Natural killer cell (primary cell): ENCODE results near the gene BPHL. TPM values are rescaled to one million over a fixed set of nuclear protein-coding genes. Genes with fewer than 3 reads are reported as not detected.

Experiments used
- ATAC-seq, 3 donors: fragments of 150-1000 bp in 2 of 3; fragments of 200-7000 bp in 1 of 3; cut with Tn5 transposase; 1 replicate in 1 of 3; 2 replicates in 2 of 3; pipeline ENCODE4 v1.10.0; 2021; ENCODE audit warnings: mild to moderate bottlenecking in 2 of 3, moderate library complexity in 2 of 3
- DNase-seq, 2 donors: peaks; one replicate each; pipeline versions ENCODE4 v3.0.0 to v3.0.0-alpha.2; 2013 to 2021; ENCODE audit warnings: mixed read lengths in 1 of 2
- H3K27ac ChIP-seq: one replicate; pipeline ENCODE4 v1.5.1; 2013; ENCODE audit warnings: mild to moderate bottlenecking, low read length
- H3K27me3 ChIP-seq: one replicate; pipeline ENCODE4 v1.6.1; 2013; ENCODE audit warnings: low read length; ENCODE audit not compliant: control insufficient read depth, insufficient read depth
- H3K36me3 ChIP-seq: one replicate; pipeline ENCODE4 v1.6.1; 2013; ENCODE audit warnings: low read length; ENCODE audit not compliant: control insufficient read depth, insufficient read depth
- H3K4me1 ChIP-seq: one replicate; pipeline ENCODE4 v1.6.1; 2013; ENCODE audit warnings: low read length; ENCODE audit not compliant: control insufficient read depth, insufficient read depth
- H3K4me3 ChIP-seq: one replicate; pipeline ENCODE4 v1.5.1; 2013; ENCODE audit warnings: low read length
- H3K9me3 ChIP-seq: one replicate; pipeline ENCODE4 v1.6.1; 2013; ENCODE audit warnings: low read length; ENCODE audit not compliant: control insufficient read depth, insufficient read depth
- H3K27ac Mint-ChIP-seq, 2 donors: one replicate each; pipeline ENCODE4 v1.8.0; 2022; ENCODE audit warnings: mild to moderate bottlenecking in 2 of 2, mixed read lengths in 2 of 2, moderate library complexity in 1 of 2
- H3K27me3 Mint-ChIP-seq, 2 donors: one replicate each; pipeline ENCODE4 v1.8.0; 2022; ENCODE audit warnings: low read depth in 2 of 2, mixed read lengths in 2 of 2
- H3K36me3 Mint-ChIP-seq: one replicate; pipeline ENCODE4 v1.8.0; 2022; ENCODE audit warnings: mixed read lengths
- H3K4me1 Mint-ChIP-seq, 2 donors: one replicate each; pipeline ENCODE4 v1.8.0; 2022; ENCODE audit warnings: mixed read lengths in 2 of 2
- H3K4me3 Mint-ChIP-seq: one replicate; pipeline ENCODE4 v1.8.0; 2022; ENCODE audit warnings: mild to moderate bottlenecking, moderate library complexity, mixed read lengths
- H3K9me3 Mint-ChIP-seq, 2 donors: one replicate each; pipeline ENCODE4 v1.8.0; 2022; ENCODE audit warnings: mixed read lengths in 2 of 2
- CTCF ChIP-seq: fragments of 200-600 bp; IDR thresholded peaks from one replicate; pipeline ENCODE4 v1.8.0; 2022; ENCODE audit warnings: antibody characterized with exemption
- WGBS: methylation state at CpG from one replicate; pipeline ENCODE4 v1.1.7; 2013; ENCODE audit warnings: missing lambda C conversion rate; ENCODE audit not compliant: insufficient coverage; 5-methylcytosine and 5-hydroxymethylcytosine counted together
- intact Hi-C: fragments of 100-400 bp; cut with micrococcal nuclease; formaldehyde crosslinking; loops from one replicate; pipeline ENCODE4 v1.14.2; 2022
- total RNA-seq, 4 donors: library from RNA; stranded (reverse); fragments of 120-200 nt in 1 of 4; gene quantifications; one replicate each; pipeline versions ENCODE4 v1.2.3 to v1.2.4, GENCODE V29; 2013 to 2022

BPHL gene
- total RNA-seq, 3 donors from 2014 or later (not counting 1 experiment from before 2014, with no cell fraction given) = 2.9 to 5.9 (median 5.7) TPM

GRCh38 chr6:3194535-3195419 lies 76.3 kb downstream of the BPHL start:
- no peak for TF ChIP-seq CTCF
- H3K27ac ChIP-seq = no peak overlapping the region
- no peaks in the 10 kb centered on the region for H3K4me1 ChIP-seq
- no peak for DNase-seq
- Mint-ChIP-seq H3K27me3 (peaks cover 12 to 14% of the 10 kb centered on the region in 2 donors), H3K9me3 (no peaks in the 10 kb centered on the region), H3K36me3 (no peaks in the 10 kb centered on the region), H3K27ac (no peak overlapping the region), H3K4me3 (no peak overlapping the region), H3K4me1 (no peaks in the 10 kb centered on the region)
- no peak for ATAC-seq
- H3K9me3 ChIP-seq = no peaks in the 10 kb centered on the region
- intact Hi-C loops = no loop called here
- H3K27me3 ChIP-seq = peaks cover 3% of the 10 kb centered on the region
- WGBS = 80% methylated on average over 19 of the region's 19 CpGs
- no peak overlapping the region for H3K4me3 ChIP-seq
- H3K36me3 ChIP-seq = no peaks in the 10 kb centered on the region

- 77% methylated on average over 5 of the region's 5 CpGs for WGBS
- Histone ChIP-seq H3K4me3 (no peak overlapping the region), H3K9me3 (no peaks in the 10 kb centered on the region), H3K4me1 (no peaks in the 10 kb centered on the region), H3K27me3 (peaks cover 3% of the 10 kb centered on the region), H3K27ac (no peak overlapping the region), H3K36me3 (no peaks in the 10 kb centered on the region)
- ATAC-seq = no peak
- Mint-ChIP-seq H3K9me3 (no peaks in the 10 kb centered on the region), H3K27ac (no peak overlapping the region), H3K36me3 (no peaks in the 10 kb centered on the region), H3K27me3 (peaks cover 13 to 14% of the 10 kb centered on the region in 2 donors), H3K4me1 (no peaks in the 10 kb centered on the region), H3K4me3 (no peak overlapping the region)
- intact Hi-C loops = no loop called here
- no peak for TF ChIP-seq CTCF
- DNase-seq = no peak
Observed at GRCh38 chr6:3195420-3195694, 76.8 kb downstream of the BPHL start.

- DNase-seq = peak in 1 of 2 donors; percentile 20
- H3K36me3 ChIP-seq = no peaks in the 10 kb centered on the region
- H3K4me3 Mint-ChIP-seq = no peak overlapping the region
- H3K4me3 ChIP-seq = no peak overlapping the region
- 89% methylated on average over 16 of the region's 16 CpGs for WGBS
- no peaks in the 10 kb centered on the region for H3K36me3 Mint-ChIP-seq
- intact Hi-C loops = no loop called here
- H3K9me3 Mint-ChIP-seq = no peaks in the 10 kb centered on the region
- H3K9me3 ChIP-seq = no peaks in the 10 kb centered on the region
- no peak for TF ChIP-seq CTCF
- H3K27me3 ChIP-seq = peaks cover 3% of the 10 kb centered on the region
- peaks cover 13 to 15% of the 10 kb centered on the region in 2 donors for H3K27me3 Mint-ChIP-seq
- H3K27ac Mint-ChIP-seq = no peak overlapping the region
- H3K27ac ChIP-seq = no peak overlapping the region
- H3K4me1 ChIP-seq = no peaks in the 10 kb centered on the region
- ATAC-seq = no peak
- H3K4me1 Mint-ChIP-seq = no peaks in the 10 kb centered on the region
Observed at GRCh38 chr6:3195695-3196497, 77.4 kb downstream of the BPHL start.
